HepG2 (cell line): ENCODE results near the gene LDB3. TPM values are rescaled to one million over a fixed set of nuclear protein-coding genes. Genes with fewer than 3 reads are reported as not detected.

Experiments
- ATF7-NPFF ChIP-seq: sonication (generic); formaldehyde crosslinking; IDR thresholded peaks from 2 replicates; pipeline ENCODE4 v1.8.1; 2023; ENCODE audit warnings: mild to moderate bottlenecking, low read depth, missing genetic modification reagents, moderate library complexity
- CREB1 ChIP-seq, 2 experiments: fragments of 450-650 bp in 1 of 2; IDR thresholded peaks; 2 replicates each; pipeline ENCODE4 v1.6.1; 2016 to 2017; ENCODE audit warnings: control low read depth in 1 of 2, mild to moderate bottlenecking in 1 of 2, missing compliant biosample characterization in 1 of 2, missing genetic modification characterization in 1 of 2
- ISL2 ChIP-seq: sonication (generic); formaldehyde crosslinking; IDR thresholded peaks from 2 replicates; pipeline ENCODE4 v1.5.0; 2020; ENCODE audit warnings: missing genetic modification reagents
- KDM2A ChIP-seq: sonication (generic); formaldehyde crosslinking; IDR thresholded peaks from 2 replicates; pipeline ENCODE4 v1.4.0; 2020; ENCODE audit warnings: low read depth, missing genetic modification reagents, borderline replicate concordance
- RBM39 ChIP-seq: fragments of 200-400 bp; formaldehyde crosslinking; IDR thresholded peaks from one replicate; pipeline ENCODE4 v1.6.1; 2018; ENCODE audit warnings: antibody characterized with exemption, mild to moderate bottlenecking, low read depth, low read length; ENCODE audit not compliant: poor library complexity, severe bottlenecking
- SMYD3 ChIP-seq: sonication (generic); formaldehyde crosslinking; IDR thresholded peaks from 2 replicates; pipeline ENCODE4 v1.8.1; 2023; ENCODE audit warnings: mild to moderate bottlenecking, missing genetic modification reagents
- SRY ChIP-seq: sonication (generic); formaldehyde crosslinking; IDR thresholded peaks from 2 replicates; pipeline ENCODE4 v1.8.0; 2022; ENCODE audit warnings: mild to moderate bottlenecking, missing genetic modification reagents
- ZFY ChIP-seq: sonication (generic); formaldehyde crosslinking; IDR thresholded peaks from 2 replicates; pipeline ENCODE4 v1.4.0; 2020; ENCODE audit warnings: missing genetic modification reagents
- ZNF333 ChIP-seq: sonication (generic); formaldehyde crosslinking; IDR thresholded peaks from 2 replicates; pipeline ENCODE4 v1.4.0; 2020; ENCODE audit warnings: mild to moderate bottlenecking, missing genetic modification reagents, borderline replicate concordance
- ZNF501 ChIP-seq: sonication (generic); formaldehyde crosslinking; IDR thresholded peaks from 2 replicates; pipeline ENCODE4 v1.5.1; 2020; ENCODE audit warnings: mild to moderate bottlenecking, moderate library complexity, missing genetic modification reagents
- ZSCAN29 ChIP-seq: sonication (generic); formaldehyde crosslinking; conservative IDR thresholded peaks from 2 replicates; pipeline ENCODE4 v1.4.0; 2020; ENCODE audit warnings: mild to moderate bottlenecking, missing genetic modification reagents
- polyA plus RNA-seq, 8 experiments: library from polyadenylated mRNA; depleted of rRNA in 3 of 8; stranded (reverse) in 7 of 8; unstranded in 1 of 8; fragments of >200 nt; fragmentation: Illumina TruSeq in 4 of 8; extraction: Trizol in 4 of 8; gene quantifications; 2 replicates each; pipeline versions ENCODE4 v1.2.1 to v1.2.3, GENCODE V29; 2011 to 2016; ENCODE audit warnings: low read depth in 4 of 8, missing spikeins in 1 of 8, mixed read lengths in 1 of 8; ENCODE audit not compliant: insufficient read depth in 1 of 8
- total RNA-seq, 5 experiments: library from RNA; depleted of rRNA; stranded (reverse); fragments of >200 nt; fragmentation: Illumina TruSeq; extraction: Trizol; gene quantifications; 2 replicates each; pipeline ENCODE4 v1.2.3, GENCODE V29; 2016; ENCODE audit warnings: low read depth in 1 of 5
- TF ChIP-seq, protein P1 (sequence below): sonication (generic); formaldehyde crosslinking; IDR thresholded peaks from 2 replicates; pipeline ENCODE4 v1.5.1; 2020; ENCODE audit warnings: mild to moderate bottlenecking, moderate library complexity, missing genetic modification reagents
- TF ChIP-seq, protein P2 (sequence below): IDR thresholded peaks from 2 replicates; pipeline ENCODE4 v1.6.1; 2012; ENCODE audit warnings: inconsistent platforms

LDB3 gene
- total and polyA plus RNA-seq, 2 of the 13 experiments (the other 11 are each of a cell fraction or from before 2014, with no cell fraction given): not detected

DNA sequence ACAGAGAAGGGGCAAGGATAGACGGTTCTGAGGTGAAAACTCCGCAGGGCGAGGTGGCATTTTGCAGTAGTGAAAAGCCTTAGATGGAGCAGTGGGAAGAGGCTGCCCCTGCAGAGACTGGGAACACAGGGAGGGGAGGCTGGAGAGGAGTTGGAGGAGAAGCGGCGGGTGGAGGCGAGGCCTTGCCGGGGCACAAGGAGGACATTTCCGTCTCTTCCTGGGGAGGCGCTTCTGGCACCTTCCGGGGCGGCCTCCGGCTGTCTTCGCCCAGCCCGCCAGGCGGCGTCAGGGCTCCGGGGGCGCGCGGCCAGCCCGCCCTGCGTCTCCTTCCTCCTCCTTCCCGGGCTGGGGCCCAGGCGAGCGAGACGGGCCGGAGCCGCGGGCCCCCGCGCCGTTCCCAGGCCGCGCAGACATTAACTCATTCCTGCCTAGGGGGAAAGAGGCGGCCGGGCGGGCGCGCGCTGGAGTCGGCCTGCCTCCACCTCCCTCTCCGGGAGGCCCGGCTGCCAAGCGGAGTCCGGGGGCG, 42.7 kb downstream of the LDB3 start (continued):
- TF ChIP-seq RBM39 (peak; percentile 39), ZSCAN29 (CRISPR knock-in tag) (0 out of 2 replicates have a peak, but pooled peaks have one; percentile 49), ZNF333 (peak; percentile 81; the same call in 1 of the 2 replicates), KDM2A (CRISPR knock-in tag) (peak; percentile 87), SMYD3 (no peak), ZNF501 (CRISPR knock-in tag) (0 out of 2 replicates have a peak, but pooled peaks have one; percentile 30), ZFY (CRISPR knock-in tag) (peak; percentile 89), SRY (CRISPR knock-in tag) (peak; percentile 29; the same call in 1 of the 2 replicates), ATF7-NPFF (CRISPR knock-in tag) (0 out of 2 replicates have a peak, but pooled peaks have one; percentile 75), ISL2 (0 out of 2 replicates have a peak, but pooled peaks have one; percentile 40), CREB1 (IDR thresholded peaks at IDR 0.05) (no peak), CREB1 (CRISPR knock-in tag; IDR thresholded peaks at IDR 0.05) (no peak)
- TF ChIP-seq, protein P1, sequence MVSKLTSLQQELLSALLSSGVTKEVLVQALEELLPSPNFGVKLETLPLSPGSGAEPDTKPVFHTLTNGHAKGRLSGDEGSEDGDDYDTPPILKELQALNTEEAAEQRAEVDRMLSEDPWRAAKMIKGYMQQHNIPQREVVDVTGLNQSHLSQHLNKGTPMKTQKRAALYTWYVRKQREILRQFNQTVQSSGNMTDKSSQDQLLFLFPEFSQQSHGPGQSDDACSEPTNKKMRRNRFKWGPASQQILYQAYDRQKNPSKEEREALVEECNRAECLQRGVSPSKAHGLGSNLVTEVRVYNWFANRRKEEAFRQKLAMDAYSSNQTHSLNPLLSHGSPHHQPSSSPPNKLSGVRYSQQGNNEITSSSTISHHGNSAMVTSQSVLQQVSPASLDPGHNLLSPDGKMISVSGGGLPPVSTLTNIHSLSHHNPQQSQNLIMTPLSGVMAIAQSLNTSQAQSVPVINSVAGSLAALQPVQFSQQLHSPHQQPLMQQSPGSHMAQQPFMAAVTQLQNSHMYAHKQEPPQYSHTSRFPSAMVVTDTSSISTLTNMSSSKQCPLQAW (CRISPR knock-in tag): 0 out of 2 replicates have a peak, but pooled peaks have one; percentile 18
- TF ChIP-seq, protein P2, sequence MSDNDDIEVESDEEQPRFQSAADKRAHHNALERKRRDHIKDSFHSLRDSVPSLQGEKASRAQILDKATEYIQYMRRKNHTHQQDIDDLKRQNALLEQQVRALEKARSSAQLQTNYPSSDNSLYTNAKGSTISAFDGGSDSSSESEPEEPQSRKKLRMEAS: peak; percentile 60
- TF ChIP-seq, all 625 proteins: peak for 149
